SK-N-MC (cell line): ENCODE measurements around the gene CAPN1.

Source experiments
- EZH2 ChIP-seq: fragments of 200-600 bp; sonication (generic); IDR thresholded peaks from one replicate; pipeline ENCODE4 v1.6.1; 2017; ENCODE audit warnings: antibody characterized with exemption
- FOXP2 ChIP-seq: optimal IDR thresholded peaks from 2 replicates; pipeline ENCODE3; 2011; ENCODE audit warnings: mild to moderate bottlenecking, moderate library complexity; ENCODE audit not compliant: insufficient read depth; ENCODE audit errors: extremely low read length, control extremely low read depth
- POLR2AphosphoS5 ChIP-seq: IDR thresholded peaks from 2 replicates; pipeline ENCODE4 v1.6.1; 2012; ENCODE audit warnings: mild to moderate bottlenecking, low read depth, low read length, borderline replicate concordance

- no peak for TF ChIP-seq EZH2
- no peak for TF ChIP-seq POLR2AphosphoS5
- no peak for TF ChIP-seq FOXP2
These were observed 69.7 kb downstream of the CAPN1 start for GRCh38 chr11:65251476-65251875.
